HG02798 (cell line): Measurements from ENCODE around the gene TAS2R42.

ENCODE experiments used
- ATAC-seq: cut with Tn5 transposase; IDR thresholded peaks from one replicate; pipeline ENCODE4 v1.9.1; 2021; ENCODE audit warnings: mild to moderate bottlenecking; ENCODE audit not compliant: unreplicated experiment, poor library complexity

Gene TAS2R42

GRCh38 chr12:11150832-11151231, 35.9 kb downstream of the TAS2R42 start:
- no peak for ATAC-seq

GRCh38 chr12:11147420-11147819, 39.3 kb downstream of the TAS2R42 start:
- no peak for ATAC-seq

GRCh38 chr12:11144297-11144696, 42.4 kb downstream of the TAS2R42 start:
- ATAC-seq = no peak

GRCh38 chr12:11143352-11143751, 43.4 kb downstream of the TAS2R42 start:
- no peak for ATAC-seq

GRCh38 chr12:11136075-11136474, 50.7 kb downstream of the TAS2R42 start:
- no peak for ATAC-seq
